Ishikawa (cell line): ENCODE results near the gene MFAP3L.

ENCODE experiments used
- CREB1 ChIP-seq: IDR thresholded peaks from 2 replicates; pipeline ENCODE4 v1.6.1; 2012; ENCODE audit warnings: low read depth
- RAD21 ChIP-seq: IDR thresholded peaks from 2 replicates; pipeline ENCODE4 v1.6.1; 2012; ENCODE audit warnings: low read depth
- REST ChIP-seq: IDR thresholded peaks from 2 replicates; pipeline ENCODE4 v1.6.1; 2012; ENCODE audit warnings: low read depth, mild to moderate bottlenecking
- YY1 ChIP-seq: IDR thresholded peaks from 2 replicates; pipeline ENCODE4 v1.6.1; 2012; ENCODE audit warnings: low read depth

DNA sequence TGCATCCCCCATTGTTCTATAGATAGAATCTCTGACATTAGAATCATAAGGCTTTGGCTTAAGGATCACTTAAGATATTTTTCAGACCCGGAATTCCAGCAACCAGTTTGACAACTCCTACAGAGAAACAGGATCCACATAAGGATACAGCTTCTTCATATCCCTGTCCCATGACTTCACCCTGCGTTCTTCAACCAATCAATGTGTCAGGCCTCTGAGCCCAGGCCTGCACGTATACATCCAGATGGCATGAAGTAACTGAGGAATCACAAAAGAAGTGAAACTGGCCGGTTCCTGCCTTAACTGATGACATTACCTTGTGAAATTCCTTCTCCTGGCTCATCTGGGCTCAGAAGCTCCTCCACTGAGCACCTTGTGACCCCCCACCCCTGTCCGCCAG lies 85.1 kb downstream of the MFAP3L start:
- TF ChIP-seq REST, result no peak
- no peak for TF ChIP-seq CREB1
- no peak for TF ChIP-seq YY1
- TF ChIP-seq RAD21, result no peak
